Upper lobe of left lung (tissue), 6 donors: ENCODE results near the gene SPRED2. TPM values are rescaled to one million over a fixed set of nuclear protein-coding genes. Genes with fewer than 3 reads are reported as not detected.

ENCODE experiments used
- ATAC-seq, 2 donors: fragments of 200-7000 bp; cut with Tn5 transposase; one replicate each; pipeline ENCODE4 v1.9.1; 2022; ENCODE audit warnings: mild to moderate bottlenecking in 2 of 2, moderate library complexity in 2 of 2; ENCODE audit not compliant: low FRiP score in 2 of 2
- DNase-seq, 2 donors: peaks; one replicate each; pipeline ENCODE4 v3.0.0-alpha.2; 2019 to 2020
- H3K27ac ChIP-seq, 4 donors: fragments of 200-600 bp; sonication (generic); one replicate each; pipeline ENCODE4 v1.5.1; 2016 to 2019
- H3K27me3 ChIP-seq, 4 donors: fragments of 200-600 bp; sonication (generic); one replicate each; pipeline ENCODE4 v1.5.1; 2017 to 2019
- H3K36me3 ChIP-seq, 4 donors: fragments of 200-600 bp; sonication (generic); one replicate each; pipeline ENCODE4 v1.5.1; 2016 to 2019
- H3K4me1 ChIP-seq, 4 donors: fragments of 200-600 bp; sonication (generic); one replicate each; pipeline ENCODE4 v1.5.1; 2018 to 2019
- H3K4me3 ChIP-seq, 4 donors: fragments of 200-600 bp; sonication (generic); one replicate each; pipeline ENCODE4 v1.5.1; 2017 to 2019; ENCODE audit warnings: mild to moderate bottlenecking in 2 of 4, moderate library complexity in 1 of 4
- H3K9me3 ChIP-seq, 4 donors: fragments of 200-600 bp; sonication (generic); one replicate each; pipeline ENCODE4 v1.5.1; 2018 to 2019
- CTCF ChIP-seq, 6 experiments: fragments of 450-650 bp in 4 of 6; fragments of 200-600 bp in 2 of 6; sonication (generic) in 2 of 6; IDR thresholded peaks; one replicate each; pipeline ENCODE4 v1.5.1; 2016 to 2019; ENCODE audit warnings: antibody characterized with exemption in 6 of 6
- EP300 ChIP-seq, 4 donors: sonication (generic); formaldehyde crosslinking; IDR thresholded peaks; one replicate each; pipeline ENCODE4 v1.5.1; 2017; ENCODE audit warnings: antibody characterized with exemption in 4 of 4, control low read depth in 2 of 4
- POLR2A ChIP-seq, 4 donors: fragments of 450-650 bp; IDR thresholded peaks; one replicate each; pipeline ENCODE4 v1.5.1; 2016 to 2017; ENCODE audit warnings: antibody characterized with exemption in 4 of 4, mild to moderate bottlenecking in 2 of 4
- POLR2AphosphoS5 ChIP-seq, 2 donors: sonication (generic); formaldehyde crosslinking; IDR thresholded peaks; one replicate each; pipeline ENCODE4 v1.5.1; 2017; ENCODE audit warnings: antibody characterized with exemption in 2 of 2
- WGBS, 2 donors: methylation state at CpG; one replicate each; pipeline ENCODE4 v1.1.5; 2017 to 2018; 5-methylcytosine and 5-hydroxymethylcytosine counted together
- total RNA-seq, 6 donors: library from RNA; depleted of rRNA in 4 of 6; stranded (reverse); fragments of >200 nt in 4 of 6; gene quantifications; one replicate each; pipeline versions ENCODE4 v1.1.0 to v1.2.1, GENCODE V29; 2016 to 2021
- donor health status: DM: no; HTN: no; CAD: no; lungs with moderate emphysema.
- donor health status: DM: no; HTN: yes; CAD: no; lungs with severe emphysema.

SPRED2 gene
- total RNA-seq, 6 donors from 2014 or later = 15.7 to 53.0 (median 38.1) TPM

DNA sequence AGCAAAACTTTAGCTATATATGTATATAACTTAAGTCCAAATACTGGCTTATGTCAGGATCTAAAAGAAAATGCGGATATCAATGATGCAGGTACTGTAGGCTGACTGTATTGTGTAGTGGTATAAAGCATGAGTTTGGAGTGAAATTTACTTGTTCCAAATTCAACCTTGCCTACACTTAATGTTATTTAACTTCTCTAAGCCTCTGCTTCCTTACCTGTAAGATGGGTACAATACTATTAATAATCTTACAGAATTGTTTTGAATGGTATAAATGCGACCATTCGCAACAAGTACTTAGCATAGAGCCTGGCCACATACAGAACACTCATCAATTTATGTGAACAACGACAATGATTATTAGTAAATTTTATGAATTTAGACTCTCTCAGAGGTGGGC lies 62.4 kb downstream of the SPRED2 start:
- WGBS, 2 donors = 72 to 83% methylated on average over 4 of the region's 4 CpGs
- Histone ChIP-seq H3K4me1 (peaks cover 33 to 68% (median 45%) of the 10 kb centered on the region in 4 donors), H3K36me3 (no peaks in the 10 kb centered on the region), H3K27me3 (no peaks in the 10 kb centered on the region), H3K9me3 (no peaks in the 10 kb centered on the region), H3K27ac (no peak overlapping the region), H3K4me3 (no peak overlapping the region)
- DNase-seq (no peak), ATAC-seq (no peak)
- TF ChIP-seq CTCF (IDR thresholded peaks at IDR 0.05) (no peak), EP300 (IDR thresholded peaks at IDR 0.05) (no peak), POLR2A (IDR thresholded peaks at IDR 0.05) (no peak), POLR2AphosphoS5 (IDR thresholded peaks at IDR 0.05) (no peak)

DNA sequence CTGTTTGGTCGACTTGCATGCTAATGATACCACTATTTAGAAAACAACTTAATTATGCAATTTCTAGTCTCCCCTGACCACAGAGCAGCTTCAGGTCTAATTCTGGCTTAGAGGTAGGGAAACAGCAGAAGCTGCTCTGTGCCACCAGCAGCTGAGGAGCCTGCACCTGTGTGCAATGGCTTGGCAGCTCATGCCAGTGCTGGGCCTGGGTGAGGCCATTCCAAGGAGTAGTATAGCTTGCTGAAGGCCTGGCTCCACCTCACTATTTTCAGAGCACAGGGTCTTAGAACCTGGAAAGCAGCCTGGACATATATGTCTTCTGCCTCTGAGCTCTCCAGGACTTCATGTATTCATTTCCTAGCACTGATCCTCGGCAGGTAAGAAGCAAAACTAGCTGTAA lies 62.8 kb downstream of the SPRED2 start:
- no peak for ATAC-seq
- 90 to 94% methylated on average over 2 of the region's 2 CpGs for whole genome bisulfite sequencing, 2 donors

DNA sequence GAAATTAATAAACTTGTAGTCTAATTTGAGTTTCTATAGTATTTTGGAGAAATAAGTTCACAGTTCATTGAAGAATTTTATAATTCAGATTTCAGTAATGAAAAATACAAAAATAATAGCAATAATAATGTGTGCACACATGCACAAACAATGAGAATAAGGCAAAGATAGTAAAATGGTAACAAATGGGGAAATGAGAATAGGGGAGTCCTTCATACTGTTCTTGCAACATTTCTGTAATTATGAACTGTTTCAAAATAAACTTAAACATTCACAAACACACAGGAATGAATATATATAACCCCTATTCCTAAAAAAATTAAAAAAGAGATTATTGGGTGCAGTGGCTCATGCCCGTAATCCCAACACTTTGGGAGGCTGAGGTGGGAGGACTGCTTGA lies 63.9 kb downstream of the SPRED2 start:
- TF ChIP-seq POLR2A (IDR thresholded peaks at IDR 0.05) (no peak), POLR2AphosphoS5 (IDR thresholded peaks at IDR 0.05) (no peak), EP300 (IDR thresholded peaks at IDR 0.05) (no peak), CTCF (IDR thresholded peaks at IDR 0.05) (no peak)
- peaks cover 29 to 54% (median 44%) of the 10 kb centered on the region in 4 donors for H3K4me1 ChIP-seq
- no peaks in the 10 kb centered on the region for H3K36me3 ChIP-seq
- no peaks in the 10 kb centered on the region for H3K9me3 ChIP-seq
- WGBS, 2 donors = 83 to 95% methylated on average over 1 of the region's 1 CpG
- H3K27ac ChIP-seq = no peak overlapping the region
- ATAC-seq (no peak), DNase-seq (no peak)
- H3K27me3 ChIP-seq = no peaks in the 10 kb centered on the region
- H3K4me3 ChIP-seq = no peak overlapping the region

More for the DNA sequence above, 62.8 kb downstream of the SPRED2 start:
- no peak for DNase-seq
- Histone ChIP-seq H3K4me3 (no peak overlapping the region), H3K4me1 (peaks cover 29 to 64% (median 45%) of the 10 kb centered on the region in 4 donors), H3K27ac (no peak overlapping the region), H3K27me3 (no peaks in the 10 kb centered on the region), H3K9me3 (no peaks in the 10 kb centered on the region), H3K36me3 (no peaks in the 10 kb centered on the region)
- no peak for TF ChIP-seq CTCF (IDR thresholded peaks at IDR 0.05)
- TF ChIP-seq POLR2AphosphoS5 (IDR thresholded peaks at IDR 0.05) = no peak
- TF ChIP-seq EP300 (IDR thresholded peaks at IDR 0.05) = no peak
- no peak for TF ChIP-seq POLR2A (IDR thresholded peaks at IDR 0.05)

DNA sequence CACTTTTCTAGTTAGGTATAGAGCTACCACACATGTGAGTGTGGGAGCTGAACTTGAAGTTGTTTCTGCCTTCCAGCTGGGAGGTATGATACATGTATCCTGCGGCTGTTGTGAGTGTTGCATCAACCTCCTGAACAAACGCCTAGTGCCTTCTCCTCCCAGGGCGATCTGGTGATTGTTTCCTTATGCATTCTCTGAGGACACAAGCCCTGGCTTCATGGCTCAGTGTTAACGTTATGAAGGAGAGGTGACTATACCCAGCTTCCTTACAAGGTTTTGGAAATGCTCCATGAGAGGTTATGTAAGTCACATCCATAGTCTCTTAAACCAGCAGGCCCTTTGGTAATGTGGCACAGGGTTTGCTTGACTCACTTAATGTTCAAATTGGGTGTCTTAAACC lies 64.9 kb downstream of the SPRED2 start:
- TF ChIP-seq POLR2A (IDR thresholded peaks at IDR 0.05) = no peak
- TF ChIP-seq CTCF (IDR thresholded peaks at IDR 0.05) = no peak
- TF ChIP-seq POLR2AphosphoS5 (IDR thresholded peaks at IDR 0.05) = peak; percentile 30 to 40
- TF ChIP-seq EP300 (IDR thresholded peaks at IDR 0.05) = no peak
- H3K4me1 ChIP-seq = peaks cover 29 to 45% (median 41%) of the 10 kb centered on the region in 4 donors

DNA sequence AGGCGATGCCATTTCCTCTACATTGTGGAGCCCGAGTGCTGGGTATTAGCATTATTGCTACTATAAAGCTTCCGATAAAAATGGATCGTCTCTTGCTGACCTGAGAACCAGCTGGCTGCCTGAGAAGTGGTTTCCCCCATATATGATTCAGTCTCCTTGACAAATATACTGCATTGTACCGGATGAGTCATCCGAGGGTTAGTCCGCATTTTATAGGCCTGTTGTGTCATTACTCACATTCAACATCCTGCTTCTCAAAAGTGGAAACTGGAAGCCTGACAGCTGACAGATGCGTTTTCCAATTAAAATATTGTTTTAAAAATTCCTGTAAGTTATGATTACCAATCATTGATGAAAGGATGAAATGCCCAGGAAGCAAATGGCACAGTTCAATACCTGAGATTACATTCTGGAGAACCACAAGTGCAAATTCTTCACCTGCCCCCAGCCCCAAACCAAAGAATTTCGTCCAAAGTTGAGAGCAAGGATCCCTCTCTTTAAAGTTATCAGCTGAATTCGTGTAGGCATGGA lies 65.7 kb downstream of the SPRED2 start:
- Histone ChIP-seq H3K36me3 (no peaks in the 10 kb centered on the region), H3K4me3 (no peak overlapping the region), H3K27me3 (no peaks in the 10 kb centered on the region), H3K9me3 (no peaks in the 10 kb centered on the region), H3K27ac (peak overlapping the region; percentile 8 to 18 (median 13)), H3K4me1 (peaks cover 29 to 42% (median 33%) of the 10 kb centered on the region in 4 donors)
- DNase-seq (peak in 1 of 2 donors; percentile 53), ATAC-seq (peak; percentile 64 to 76)
- TF ChIP-seq CTCF (IDR thresholded peaks at IDR 0.05) = no peak
- no peak for TF ChIP-seq POLR2A (IDR thresholded peaks at IDR 0.05)
- TF ChIP-seq POLR2AphosphoS5 (IDR thresholded peaks at IDR 0.05) = peak in 1 of 2 donors; percentile 17
- TF ChIP-seq EP300 (IDR thresholded peaks at IDR 0.05) = no peak
- 26 to 37% methylated on average over 10 of the region's 10 CpGs for WGBS, 2 donors

More for the DNA sequence above, 64.9 kb downstream of the SPRED2 start:
- ATAC-seq (peak; percentile 19 to 63), DNase-seq (peak in 1 of 2 donors; percentile 40)
- Histone ChIP-seq H3K27me3 (no peaks in the 10 kb centered on the region), H3K36me3 (no peaks in the 10 kb centered on the region), H3K27ac (peak overlapping the region in 1 of 4 donors; percentile 14), H3K9me3 (no peaks in the 10 kb centered on the region), H3K4me3 (no peak overlapping the region)
- WGBS, 2 donors = 32 to 37% methylated on average over 4 of the region's 4 CpGs
